Measurements from ENCODE around the gene WWP2. TPM values are rescaled to one million over a fixed set of nuclear protein-coding genes. Genes with fewer than 3 reads are reported as not detected.

The WWP2 gene
- total RNA-seq, 2 donors from 2014 or later, result 73.2 to 102 TPM

DNA sequence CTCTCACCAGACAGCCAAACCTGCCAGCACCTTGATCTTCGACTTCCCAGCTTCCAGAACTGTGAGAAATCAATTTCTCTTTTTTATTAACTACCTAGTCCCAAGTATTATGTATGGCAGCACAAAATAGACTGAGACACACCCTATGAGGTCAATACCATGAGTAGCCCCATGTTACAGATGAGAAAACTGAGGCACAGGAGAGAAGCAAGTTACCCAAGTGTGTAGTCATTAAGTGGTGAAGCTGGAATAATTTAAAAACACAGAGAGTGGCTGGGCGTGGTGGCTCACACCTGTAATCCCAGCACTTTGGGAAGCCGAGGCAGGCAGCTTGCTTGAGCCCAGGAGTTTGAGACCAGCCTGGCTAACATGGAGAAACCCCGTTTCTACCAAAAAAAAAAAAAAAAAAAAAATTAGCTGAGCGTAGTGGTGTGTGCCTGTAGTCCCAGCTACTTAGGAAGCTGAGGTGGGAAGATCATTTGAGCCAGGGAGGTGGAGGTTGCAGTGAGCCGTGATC, 40.6 kb upstream of the WWP2 start:
- no peak overlapping the region for H3K9ac ChIP-seq (ENCODE audit: low read depth in 2 of 2, low read length in 2 of 2)
- no peak overlapping the region for H3K4me3 ChIP-seq
- intact Hi-C loops (cut with DNase I), result no loop called here
- peaks cover 8% of the 10 kb centered on the region for H3K4me1 ChIP-seq
- TF ChIP-seq, protein P1, sequence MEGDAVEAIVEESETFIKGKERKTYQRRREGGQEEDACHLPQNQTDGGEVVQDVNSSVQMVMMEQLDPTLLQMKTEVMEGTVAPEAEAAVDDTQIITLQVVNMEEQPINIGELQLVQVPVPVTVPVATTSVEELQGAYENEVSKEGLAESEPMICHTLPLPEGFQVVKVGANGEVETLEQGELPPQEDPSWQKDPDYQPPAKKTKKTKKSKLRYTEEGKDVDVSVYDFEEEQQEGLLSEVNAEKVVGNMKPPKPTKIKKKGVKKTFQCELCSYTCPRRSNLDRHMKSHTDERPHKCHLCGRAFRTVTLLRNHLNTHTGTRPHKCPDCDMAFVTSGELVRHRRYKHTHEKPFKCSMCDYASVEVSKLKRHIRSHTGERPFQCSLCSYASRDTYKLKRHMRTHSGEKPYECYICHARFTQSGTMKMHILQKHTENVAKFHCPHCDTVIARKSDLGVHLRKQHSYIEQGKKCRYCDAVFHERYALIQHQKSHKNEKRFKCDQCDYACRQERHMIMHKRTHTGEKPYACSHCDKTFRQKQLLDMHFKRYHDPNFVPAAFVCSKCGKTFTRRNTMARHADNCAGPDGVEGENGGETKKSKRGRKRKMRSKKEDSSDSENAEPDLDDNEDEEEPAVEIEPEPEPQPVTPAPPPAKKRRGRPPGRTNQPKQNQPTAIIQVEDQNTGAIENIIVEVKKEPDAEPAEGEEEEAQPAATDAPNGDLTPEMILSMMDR (IDR thresholded peaks at IDR 0.05), result no peak
- H3K27me3 ChIP-seq, result no peaks in the 10 kb centered on the region
- H3K36me3 ChIP-seq, result no peaks in the 10 kb centered on the region
- no peaks in the 10 kb centered on the region for H3K9me3 ChIP-seq
- DNase-seq, result no peak
- H3K27ac ChIP-seq, result no peak overlapping the region

DNA sequence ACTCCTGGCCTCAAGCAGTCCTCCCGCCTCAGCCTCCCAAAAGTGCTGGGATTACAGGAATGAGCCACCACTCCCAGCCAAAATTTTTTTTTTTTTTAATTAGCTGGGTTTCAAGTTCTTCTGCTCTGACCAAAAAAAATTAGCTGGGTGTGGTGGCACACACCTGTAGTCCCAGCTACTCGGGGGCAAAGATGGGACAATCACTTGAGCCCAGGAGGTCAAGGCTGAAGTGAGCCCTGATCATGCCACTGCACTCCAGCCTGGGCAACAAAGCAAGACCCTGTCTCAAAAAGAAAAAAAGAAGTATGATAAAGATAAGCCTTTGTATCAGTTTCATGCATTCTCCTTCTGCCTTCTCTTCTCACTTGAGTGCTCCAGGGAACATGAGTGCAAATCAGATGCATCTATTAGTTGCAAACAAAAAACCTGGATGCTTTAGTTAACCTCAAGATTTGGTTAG, 37.7 kb upstream of the WWP2 start:
- H3K36me3 ChIP-seq, result no peaks in the 10 kb centered on the region
- peak overlapping the region in 1 of 2 donors; percentile 93 for H3K9ac ChIP-seq (ENCODE audit: low read depth in 2 of 2, low read length in 2 of 2)
- H3K9me3 ChIP-seq, result no peaks in the 10 kb centered on the region
- no peak overlapping the region for H3K4me3 ChIP-seq
- peak overlapping the region; percentile 69 for H3K27ac ChIP-seq
- intact Hi-C loops (cut with DNase I), result no loop called here
- H3K4me1 ChIP-seq, result peaks cover 12% of the 10 kb centered on the region
- H3K27me3 ChIP-seq, result no peaks in the 10 kb centered on the region
- DNase-seq, result no peak
- TF ChIP-seq, protein P1 (IDR thresholded peaks at IDR 0.05), result no peak

GRCh38 chr16:69724981-69725479, 37.1 kb upstream of the WWP2 start:
- H3K4me1 ChIP-seq, result peaks cover 12% of the 10 kb centered on the region
- H3K27me3 ChIP-seq, result no peaks in the 10 kb centered on the region
- H3K27ac ChIP-seq, result peak overlapping the region; percentile 77
- no peak for DNase-seq
- no peaks in the 10 kb centered on the region for H3K9me3 ChIP-seq
- TF ChIP-seq, protein P1 (IDR thresholded peaks at IDR 0.05), result no peak
- intact Hi-C loops (cut with DNase I), result no loop called here
- H3K36me3 ChIP-seq, result no peaks in the 10 kb centered on the region
- no peak overlapping the region for H3K4me3 ChIP-seq
- peak overlapping the region in 1 of 2 donors; percentile 93 for H3K9ac ChIP-seq (ENCODE audit: low read depth in 2 of 2, low read length in 2 of 2)

DNA sequence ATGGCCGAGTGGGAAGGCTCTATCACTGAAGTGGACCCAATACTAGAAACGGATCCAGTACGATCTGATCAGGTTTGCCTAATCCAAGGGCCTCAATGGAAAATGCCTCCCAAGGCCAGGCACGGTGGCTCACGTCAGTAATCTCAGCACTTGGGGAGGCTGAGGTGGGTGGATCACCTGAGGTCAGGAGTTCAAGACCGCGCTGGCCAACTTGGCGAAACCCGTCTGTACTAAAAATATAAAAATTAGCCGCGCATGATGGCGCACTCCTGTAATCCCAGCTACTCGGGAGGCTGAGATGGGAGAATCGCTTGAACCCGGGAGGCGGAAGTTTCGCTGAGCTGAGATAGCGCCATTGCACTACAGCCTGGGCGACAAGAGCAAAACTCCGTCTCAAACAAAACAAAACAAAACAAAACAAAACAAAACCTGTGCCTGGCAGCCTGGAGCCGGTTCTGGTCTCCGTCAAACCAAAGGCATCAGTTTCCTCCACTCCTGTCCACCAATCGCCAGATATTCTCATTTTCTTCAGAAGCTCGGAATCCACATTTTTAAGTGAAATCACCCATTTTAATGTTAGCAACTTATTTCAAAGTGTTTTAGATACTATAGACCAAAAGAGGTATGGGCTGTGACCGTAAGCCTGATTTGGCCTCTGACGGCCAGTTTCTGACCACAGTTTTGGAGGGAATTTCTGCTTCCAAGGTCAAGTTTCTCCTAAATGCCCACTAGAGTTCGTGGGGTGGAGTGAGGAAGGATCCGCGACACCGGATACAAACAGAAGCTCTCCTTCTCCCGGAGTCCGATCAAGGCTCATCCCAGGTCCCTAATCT, 36.4 kb upstream of the WWP2 start:
- DNase-seq, result no peak
- TF ChIP-seq, protein P1 (IDR thresholded peaks at IDR 0.05), result no peak
- peaks cover 10% of the 10 kb centered on the region for H3K4me1 ChIP-seq
- peak overlapping the region; percentile 33 for H3K4me3 ChIP-seq
- intact Hi-C loops (cut with DNase I), result no loop called here
- no peaks in the 10 kb centered on the region for H3K9me3 ChIP-seq
- peak overlapping the region; percentile 71 to 93 for H3K9ac ChIP-seq (ENCODE audit: low read depth in 2 of 2, low read length in 2 of 2)
- H3K27ac ChIP-seq, result peak overlapping the region; percentile 77
- no peaks in the 10 kb centered on the region for H3K27me3 ChIP-seq
- H3K36me3 ChIP-seq, result no peaks in the 10 kb centered on the region

GRCh38 chr16:69726313-69727060, 35.6 kb upstream of the WWP2 start, which contains the start of gene NQO1:
TSS of gene NQO1 (minus strand) at chr16:69726560. CDS start at chr16:69726439, 121 bp downstream.
- H3K36me3 ChIP-seq, result no peaks in the 10 kb centered on the region
- H3K27me3 ChIP-seq, result no peaks in the 10 kb centered on the region
- H3K27ac ChIP-seq, result peak within 1 kb of the TSS; percentile 77
- peak within 1 kb of the TSS; percentile 71 to 93 for H3K9ac ChIP-seq (ENCODE audit: low read depth in 2 of 2, low read length in 2 of 2)
- peak; percentile 98 for DNase-seq
- TF ChIP-seq, protein P1 (IDR thresholded peaks at IDR 0.05), result no peak
- H3K4me3 ChIP-seq, result peak within 1 kb of the TSS; percentile 33
- intact Hi-C loops (cut with DNase I), result no loop called here
- H3K4me1 ChIP-seq, result peaks cover 9% of the 10 kb centered on the region
- H3K9me3 ChIP-seq, result no peaks in the 10 kb centered on the region
